ENCODE measurements around the gene TBC1D21. TPM values are rescaled to one million over a fixed set of nuclear protein-coding genes. Genes with fewer than 3 reads are reported as not detected.

Gene TBC1D21
- polyA plus RNA-seq, 1 donor from 2014 or later = not detected

DNA sequence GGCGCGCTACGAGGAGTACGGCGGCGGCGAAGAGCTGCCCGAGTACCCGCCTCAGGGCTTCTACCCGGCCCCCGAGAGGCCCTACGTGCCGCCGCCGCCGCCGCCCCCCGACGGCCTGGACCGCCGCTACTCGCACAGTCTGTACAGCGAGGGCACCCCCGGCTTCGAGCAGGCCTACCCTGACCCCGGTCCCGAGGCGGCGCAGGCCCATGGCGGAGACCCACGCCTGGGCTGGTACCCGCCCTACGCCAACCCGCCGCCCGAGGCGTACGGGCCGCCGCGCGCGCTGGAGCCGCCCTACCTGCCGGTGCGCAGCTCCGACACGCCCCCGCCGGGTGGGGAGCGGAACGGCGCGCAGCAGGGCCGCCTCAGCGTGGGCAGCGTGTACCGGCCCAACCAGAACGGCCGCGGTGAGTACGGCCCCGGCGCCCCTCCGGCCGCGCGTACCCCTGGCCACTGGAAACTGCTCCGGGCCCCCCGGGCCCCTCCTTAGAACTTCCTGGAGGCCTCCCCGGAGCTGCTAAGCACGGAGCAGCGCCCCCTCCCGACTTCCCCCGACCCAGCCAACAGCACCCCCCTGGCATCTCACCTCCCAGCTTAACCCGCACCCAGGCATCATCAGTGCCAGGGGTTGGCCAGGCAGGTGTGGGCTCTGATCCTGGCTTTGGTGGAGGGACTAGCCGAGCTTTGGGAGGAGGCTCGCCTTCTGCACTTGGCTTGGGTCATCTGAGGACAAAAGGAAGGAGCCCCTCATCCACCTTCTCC, 54.3 kb downstream of the TBC1D21 start:
- H3K27me3 ChIP-seq (ENCODE audit: insufficient read depth, low read depth, low read length) = peaks cover 29% of the 10 kb centered on the region
- no peaks in the 10 kb centered on the region for H3K79me2 ChIP-seq (replicated peaks; ENCODE audit: insufficient read depth, low read length)
- no peak overlapping the region for H3K9ac ChIP-seq (ENCODE audit: low read length)
- H4K20me1 ChIP-seq (ENCODE audit: insufficient read depth) = no peaks in the 10 kb centered on the region
- no peaks in the 10 kb centered on the region for H3F3A ChIP-seq (ENCODE audit: insufficient read depth, low read length, poor library complexity, severe bottlenecking)
- no peak overlapping the region for H2AFZ ChIP-seq (ENCODE audit: low read depth, low read length)
- TF ChIP-seq, protein P1, sequence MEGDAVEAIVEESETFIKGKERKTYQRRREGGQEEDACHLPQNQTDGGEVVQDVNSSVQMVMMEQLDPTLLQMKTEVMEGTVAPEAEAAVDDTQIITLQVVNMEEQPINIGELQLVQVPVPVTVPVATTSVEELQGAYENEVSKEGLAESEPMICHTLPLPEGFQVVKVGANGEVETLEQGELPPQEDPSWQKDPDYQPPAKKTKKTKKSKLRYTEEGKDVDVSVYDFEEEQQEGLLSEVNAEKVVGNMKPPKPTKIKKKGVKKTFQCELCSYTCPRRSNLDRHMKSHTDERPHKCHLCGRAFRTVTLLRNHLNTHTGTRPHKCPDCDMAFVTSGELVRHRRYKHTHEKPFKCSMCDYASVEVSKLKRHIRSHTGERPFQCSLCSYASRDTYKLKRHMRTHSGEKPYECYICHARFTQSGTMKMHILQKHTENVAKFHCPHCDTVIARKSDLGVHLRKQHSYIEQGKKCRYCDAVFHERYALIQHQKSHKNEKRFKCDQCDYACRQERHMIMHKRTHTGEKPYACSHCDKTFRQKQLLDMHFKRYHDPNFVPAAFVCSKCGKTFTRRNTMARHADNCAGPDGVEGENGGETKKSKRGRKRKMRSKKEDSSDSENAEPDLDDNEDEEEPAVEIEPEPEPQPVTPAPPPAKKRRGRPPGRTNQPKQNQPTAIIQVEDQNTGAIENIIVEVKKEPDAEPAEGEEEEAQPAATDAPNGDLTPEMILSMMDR (IDR thresholded peaks at IDR 0.05; ENCODE audit: poor library complexity, severe bottlenecking) = peak; percentile 42
- TF ChIP-seq, protein P2, sequence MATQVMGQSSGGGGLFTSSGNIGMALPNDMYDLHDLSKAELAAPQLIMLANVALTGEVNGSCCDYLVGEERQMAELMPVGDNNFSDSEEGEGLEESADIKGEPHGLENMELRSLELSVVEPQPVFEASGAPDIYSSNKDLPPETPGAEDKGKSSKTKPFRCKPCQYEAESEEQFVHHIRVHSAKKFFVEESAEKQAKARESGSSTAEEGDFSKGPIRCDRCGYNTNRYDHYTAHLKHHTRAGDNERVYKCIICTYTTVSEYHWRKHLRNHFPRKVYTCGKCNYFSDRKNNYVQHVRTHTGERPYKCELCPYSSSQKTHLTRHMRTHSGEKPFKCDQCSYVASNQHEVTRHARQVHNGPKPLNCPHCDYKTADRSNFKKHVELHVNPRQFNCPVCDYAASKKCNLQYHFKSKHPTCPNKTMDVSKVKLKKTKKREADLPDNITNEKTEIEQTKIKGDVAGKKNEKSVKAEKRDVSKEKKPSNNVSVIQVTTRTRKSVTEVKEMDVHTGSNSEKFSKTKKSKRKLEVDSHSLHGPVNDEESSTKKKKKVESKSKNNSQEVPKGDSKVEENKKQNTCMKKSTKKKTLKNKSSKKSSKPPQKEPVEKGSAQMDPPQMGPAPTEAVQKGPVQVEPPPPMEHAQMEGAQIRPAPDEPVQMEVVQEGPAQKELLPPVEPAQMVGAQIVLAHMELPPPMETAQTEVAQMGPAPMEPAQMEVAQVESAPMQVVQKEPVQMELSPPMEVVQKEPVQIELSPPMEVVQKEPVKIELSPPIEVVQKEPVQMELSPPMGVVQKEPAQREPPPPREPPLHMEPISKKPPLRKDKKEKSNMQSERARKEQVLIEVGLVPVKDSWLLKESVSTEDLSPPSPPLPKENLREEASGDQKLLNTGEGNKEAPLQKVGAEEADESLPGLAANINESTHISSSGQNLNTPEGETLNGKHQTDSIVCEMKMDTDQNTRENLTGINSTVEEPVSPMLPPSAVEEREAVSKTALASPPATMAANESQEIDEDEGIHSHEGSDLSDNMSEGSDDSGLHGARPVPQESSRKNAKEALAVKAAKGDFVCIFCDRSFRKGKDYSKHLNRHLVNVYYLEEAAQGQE (IDR thresholded peaks at IDR 0.05; ENCODE audit: borderline replicate concordance) = no peak
- H3K27ac ChIP-seq (ENCODE audit: low read length) = no peak overlapping the region
- peak overlapping the region; percentile 21 for H3K4me3 ChIP-seq (ENCODE audit: low read length)
- H3K36me3 ChIP-seq (ENCODE audit: insufficient read depth, low read length) = no peaks in the 10 kb centered on the region
- H3K4me2 ChIP-seq (ENCODE audit: low read length) = no peak overlapping the region
- no peaks in the 10 kb centered on the region for H3K9me2 ChIP-seq (ENCODE audit: insufficient read depth, low read length)
- H3K9me3 ChIP-seq (ENCODE audit: low read length) = no peaks in the 10 kb centered on the region

DNA sequence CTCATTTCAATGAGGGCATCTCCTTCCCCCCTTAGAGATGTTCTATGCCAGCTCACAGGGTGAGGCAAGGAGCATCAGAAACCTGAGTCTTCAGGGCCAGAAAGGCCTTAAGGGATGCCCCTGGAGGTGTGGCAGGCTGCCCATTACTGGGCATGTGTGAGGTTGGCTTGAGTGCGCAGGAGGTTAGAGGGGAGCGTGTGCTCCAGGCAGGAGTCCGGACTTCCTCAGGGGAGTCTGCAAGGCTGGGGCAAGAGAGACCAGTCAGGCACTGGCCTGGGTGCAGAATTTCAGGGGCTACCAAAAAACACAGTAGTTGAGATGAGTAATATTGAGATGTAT, 54.8 kb downstream of the TBC1D21 start:
- Histone ChIP-seq H3K4me2 (ENCODE audit: low read length) (no peak overlapping the region), H3K9me2 (ENCODE audit: insufficient read depth, low read length) (no peaks in the 10 kb centered on the region), H3K9ac (ENCODE audit: low read length) (no peak overlapping the region), H3K9me3 (ENCODE audit: low read length) (no peaks in the 10 kb centered on the region), H4K20me1 (ENCODE audit: insufficient read depth) (no peaks in the 10 kb centered on the region), H3K27me3 (ENCODE audit: insufficient read depth, low read depth, low read length) (peaks cover 29% of the 10 kb centered on the region), H3F3A (ENCODE audit: insufficient read depth, low read length, poor library complexity, severe bottlenecking) (no peaks in the 10 kb centered on the region), H2AFZ (ENCODE audit: low read depth, low read length) (no peak overlapping the region), H3K79me2 (replicated peaks; ENCODE audit: insufficient read depth, low read length) (no peaks in the 10 kb centered on the region), H3K4me3 (ENCODE audit: low read length) (peak overlapping the region; percentile 21), H3K27ac (ENCODE audit: low read length) (no peak overlapping the region), H3K36me3 (ENCODE audit: insufficient read depth, low read length) (no peaks in the 10 kb centered on the region)
- TF ChIP-seq, protein P2 (IDR thresholded peaks at IDR 0.05; ENCODE audit: borderline replicate concordance) = no peak
- TF ChIP-seq, protein P1 (IDR thresholded peaks at IDR 0.05; ENCODE audit: poor library complexity, severe bottlenecking) = no peak
- TF ChIP-seq EP300 (conservative IDR thresholded peaks at IDR 0.05; ENCODE audit: poor library complexity, severe bottlenecking) = no peak
- no peak for TF ChIP-seq TAF1 (IDR thresholded peaks at IDR 0.05; ENCODE audit: low read depth)
- no peak for TF ChIP-seq SMC3 (conservative IDR thresholded peaks at IDR 0.05; ENCODE audit: poor library complexity)
- no peak for TF ChIP-seq EZH2 (IDR thresholded peaks at IDR 0.05; ENCODE audit: borderline replicate concordance, insufficient read depth, low read length, poor library complexity, severe bottlenecking)
- TF ChIP-seq MXI1 (conservative IDR thresholded peaks at IDR 0.05; ENCODE audit: poor library complexity, severe bottlenecking) = no peak
- TF ChIP-seq POLR2AphosphoS5 (IDR thresholded peaks at IDR 0.05) = no peak
- no peak for TF ChIP-seq RAD21 (conservative IDR thresholded peaks at IDR 0.05)

Measured in neural cell (in vitro differentiated cells).